Esophagus muscularis mucosa (tissue), 4 donors: ENCODE results near the gene ZBTB17. TPM values are rescaled to one million over a fixed set of nuclear protein-coding genes. Genes with fewer than 3 reads are reported as not detected.
"Not testable (repeated sequence)": the region's sequence is repeated elsewhere in the genome, so short reads cannot be mapped to it uniquely, and the experiment has no call there.

Experiments used
- DNase-seq: peaks from one replicate; pipeline ENCODE4 v3.0.0-alpha.2; 2017; ENCODE audit errors: extremely low spot score
- H3K27ac ChIP-seq, 4 donors: fragments of 200-600 bp; sonication (generic); replicated peaks in 1 of 4; 1 replicate in 3 of 4; 2 replicates in 1 of 4; pipeline ENCODE4 v1.5.1; 2016 to 2019; ENCODE audit warnings: mild to moderate bottlenecking in 1 of 4
- H3K27me3 ChIP-seq, 4 donors: fragments of 200-600 bp; sonication (generic); one replicate each; pipeline versions ENCODE4 v1.5.1 to v1.6.0; 2016 to 2019
- H3K36me3 ChIP-seq, 4 donors: fragments of 200-600 bp; sonication (generic); one replicate each; pipeline ENCODE4 v1.5.1; 2016 to 2019
- H3K4me1 ChIP-seq, 4 donors: fragments of 200-600 bp; sonication (generic); one replicate each; pipeline ENCODE4 v1.5.1; 2016 to 2019
- H3K4me3 ChIP-seq, 4 donors: fragments of 200-600 bp; sonication (generic); 1 replicate in 2 of 4; 2 replicates in 2 of 4; pipeline ENCODE4 v1.5.1; 2016 to 2019; ENCODE audit warnings: mild to moderate bottlenecking in 4 of 4, moderate library complexity in 1 of 4
- H3K9me3 ChIP-seq, 4 donors: fragments of 200-600 bp; sonication (generic); 1 replicate in 3 of 4; 2 replicates in 1 of 4; pipeline ENCODE4 v1.5.1; 2016 to 2019
- CTCF ChIP-seq, 3 experiments: fragments of 200-600 bp in 2 of 3; fragments of 450-650 bp in 1 of 3; sonication (generic) in 2 of 3; IDR thresholded peaks; one replicate each; pipeline ENCODE4 v1.5.1; 2017 to 2019; ENCODE audit warnings: antibody characterized with exemption in 3 of 3, mild to moderate bottlenecking in 2 of 3, moderate library complexity in 1 of 3
- EP300 ChIP-seq: sonication (generic); formaldehyde crosslinking; IDR thresholded peaks from one replicate; pipeline ENCODE4 v1.6.1; 2017; ENCODE audit warnings: antibody characterized with exemption
- POLR2A ChIP-seq: fragments of 450-650 bp; IDR thresholded peaks from one replicate; pipeline ENCODE4 v1.6.1; 2017; ENCODE audit warnings: antibody characterized with exemption, moderate library complexity, mild to moderate bottlenecking, low read depth
- POLR2AphosphoS5 ChIP-seq, 2 donors: sonication (generic); formaldehyde crosslinking; IDR thresholded peaks; one replicate each; pipeline ENCODE4 v1.6.1; 2017; ENCODE audit warnings: antibody characterized with exemption in 2 of 2
- WGBS: methylation state at CpG from one replicate; pipeline ENCODE4 v1.1.5; 2018; 5-methylcytosine and 5-hydroxymethylcytosine counted together
- intact Hi-C: fragments of 100-400 bp; cut with DNase I; formaldehyde crosslinking; loops from one replicate; pipeline ENCODE4 v1.15.1; 2023
- total RNA-seq, 4 donors: library from RNA; depleted of rRNA; stranded (reverse); fragments of >200 nt; gene quantifications; one replicate each; pipeline versions ENCODE4 v1.1.0 to v1.2.1, GENCODE V29; 2016

ZBTB17 gene
- total RNA-seq, 4 donors from 2014 or later = 29.5 to 40.8 (median 34.6) TPM

GRCh38 chr1:16006010-16006409 lies 30.1 kb upstream of the ZBTB17 start:
- Histone ChIP-seq H3K9me3 (no peaks in the 10 kb centered on the region), H3K27me3 (no peaks in the 10 kb centered on the region), H3K36me3 (no peaks in the 10 kb centered on the region), H3K4me1 (peaks cover 0 to 3% (median 0%) of the 10 kb centered on the region in 4 donors), H3K4me3 (no peak overlapping the region), H3K27ac (no peak overlapping the region)
- DNase-seq = no peak
- WGBS = 86% methylated on average over 11 of the region's 11 CpGs
- intact Hi-C loops = no loop called here
- TF ChIP-seq POLR2A (no peak), CTCF (IDR thresholded peaks at IDR 0.05) (no peak), EP300 (no peak), POLR2AphosphoS5 (IDR thresholded peaks at IDR 0.05) (no peak)

GRCh38 chr1:16005597-16005996 lies 29.7 kb upstream of the ZBTB17 start:
- Histone ChIP-seq H3K9me3 (no peaks in the 10 kb centered on the region), H3K4me3 (no peak overlapping the region), H3K36me3 (no peaks in the 10 kb centered on the region), H3K27ac (no peak overlapping the region), H3K27me3 (no peaks in the 10 kb centered on the region), H3K4me1 (peaks cover 0 to 3% (median 0%) of the 10 kb centered on the region in 4 donors)
- intact Hi-C loops = no loop called here
- TF ChIP-seq CTCF (IDR thresholded peaks at IDR 0.05) (no peak), POLR2A (no peak)
- DNase-seq = no peak
- WGBS = 85% methylated on average over 5 of the region's 5 CpGs

- H3K27ac ChIP-seq, intact Hi-C loops, DNase-seq, H3K4me1 ChIP-seq, H3K27me3 ChIP-seq, H3K4me3 ChIP-seq, H3K36me3 ChIP-seq, H3K9me3 ChIP-seq: not testable (repeated sequence)
- 97% methylated on average over 10 of the region's 10 CpGs for WGBS
Measured at GRCh38 chr1:16001274-16001673, 25.4 kb upstream of the ZBTB17 start.

- TF ChIP-seq EP300 (no peak), POLR2AphosphoS5 (IDR thresholded peaks at IDR 0.05) (no peak), POLR2A (no peak), CTCF (IDR thresholded peaks at IDR 0.05) (no peak)
- no peak for DNase-seq
- 97% methylated on average over 11 of the region's 11 CpGs for WGBS
- Histone ChIP-seq H3K4me3 (no peak overlapping the region), H3K27ac (no peak overlapping the region), H3K4me1 (peaks cover 0 to 23% (median 17%) of the 10 kb centered on the region in 4 donors), H3K36me3 (no peaks in the 10 kb centered on the region), H3K27me3 (no peaks in the 10 kb centered on the region), H3K9me3 (no peaks in the 10 kb centered on the region)
- intact Hi-C loops = no loop called here
Measured at GRCh38 chr1:15998929-15999328, 23.0 kb upstream of the ZBTB17 start.

- Histone ChIP-seq H3K4me3 (no peak overlapping the region), H3K27ac (no peak overlapping the region), H3K36me3 (no peaks in the 10 kb centered on the region), H3K9me3 (no peaks in the 10 kb centered on the region), H3K27me3 (no peaks in the 10 kb centered on the region), H3K4me1 (peaks cover 0 to 30% (median 20%) of the 10 kb centered on the region in 4 donors)
- TF ChIP-seq EP300 (no peak), POLR2A (no peak), POLR2AphosphoS5 (IDR thresholded peaks at IDR 0.05) (no peak), CTCF (IDR thresholded peaks at IDR 0.05) (no peak)
- DNase-seq = no peak
- intact Hi-C loops = no loop called here
- 65% methylated on average over 7 of the region's 9 CpGs for WGBS
Measured at GRCh38 chr1:15997637-15998280, 21.9 kb upstream of the ZBTB17 start.
